ENCODE measurements around the gene CTSD.
"Not testable (repeated sequence)": the region's sequence is repeated elsewhere in the genome, so short reads cannot be mapped to it uniquely, and the experiment has no call there.

The CTSD gene

DNA sequence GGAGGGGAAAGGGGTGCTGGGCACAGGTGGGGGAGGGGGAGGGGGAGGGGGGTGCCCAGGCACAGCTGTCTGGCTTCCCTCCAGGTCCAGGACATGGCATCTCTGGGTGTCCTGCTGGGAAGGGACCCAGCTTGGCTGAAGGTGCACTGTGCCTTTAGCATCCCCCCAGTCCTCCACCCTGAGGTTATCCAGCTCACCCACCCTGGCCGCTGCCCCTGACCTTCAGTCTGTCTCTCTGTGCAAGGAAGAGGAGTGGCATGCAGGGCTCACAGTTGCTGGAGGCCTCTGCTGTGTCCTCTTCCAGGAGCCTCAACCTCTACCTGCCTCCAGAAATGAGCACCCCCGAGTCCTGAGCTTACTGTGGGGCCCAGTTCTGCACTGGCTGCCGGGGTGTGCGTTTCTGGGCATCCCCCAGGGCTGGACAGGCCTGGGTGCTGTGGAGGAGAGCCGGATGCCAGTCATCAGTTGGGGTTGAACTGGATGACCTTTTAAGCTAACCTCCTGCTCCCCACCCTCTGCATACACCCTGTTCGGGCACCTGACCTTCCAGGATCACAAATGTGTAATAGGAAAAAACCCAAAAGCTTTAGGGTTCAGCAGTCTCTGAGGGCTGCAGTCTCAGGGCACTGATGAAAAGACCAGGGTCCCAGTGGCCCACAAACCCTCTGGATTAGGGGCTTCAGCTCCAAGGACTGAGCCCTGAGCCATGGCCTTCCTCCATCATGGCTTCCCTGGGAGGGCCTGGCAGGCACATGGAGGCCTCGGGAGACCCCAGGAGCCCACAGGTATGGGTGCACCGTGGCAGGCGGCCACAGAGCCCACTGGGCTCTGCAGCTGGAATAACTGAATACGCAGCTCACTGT, 9.6 kb upstream of the CTSD start:
- TF ChIP-seq, protein P1, sequence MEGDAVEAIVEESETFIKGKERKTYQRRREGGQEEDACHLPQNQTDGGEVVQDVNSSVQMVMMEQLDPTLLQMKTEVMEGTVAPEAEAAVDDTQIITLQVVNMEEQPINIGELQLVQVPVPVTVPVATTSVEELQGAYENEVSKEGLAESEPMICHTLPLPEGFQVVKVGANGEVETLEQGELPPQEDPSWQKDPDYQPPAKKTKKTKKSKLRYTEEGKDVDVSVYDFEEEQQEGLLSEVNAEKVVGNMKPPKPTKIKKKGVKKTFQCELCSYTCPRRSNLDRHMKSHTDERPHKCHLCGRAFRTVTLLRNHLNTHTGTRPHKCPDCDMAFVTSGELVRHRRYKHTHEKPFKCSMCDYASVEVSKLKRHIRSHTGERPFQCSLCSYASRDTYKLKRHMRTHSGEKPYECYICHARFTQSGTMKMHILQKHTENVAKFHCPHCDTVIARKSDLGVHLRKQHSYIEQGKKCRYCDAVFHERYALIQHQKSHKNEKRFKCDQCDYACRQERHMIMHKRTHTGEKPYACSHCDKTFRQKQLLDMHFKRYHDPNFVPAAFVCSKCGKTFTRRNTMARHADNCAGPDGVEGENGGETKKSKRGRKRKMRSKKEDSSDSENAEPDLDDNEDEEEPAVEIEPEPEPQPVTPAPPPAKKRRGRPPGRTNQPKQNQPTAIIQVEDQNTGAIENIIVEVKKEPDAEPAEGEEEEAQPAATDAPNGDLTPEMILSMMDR (IDR thresholded peaks at IDR 0.05; ENCODE audit: extremely low read depth, insufficient read depth, missing control alignments): no peak
- in situ Hi-C loops (cut with MboI; ENCODE audit: low pct_unique_long_range_greater_than_20kb, low sequenced_read_pairs, unreplicated experiment): no loop called here

DNA sequence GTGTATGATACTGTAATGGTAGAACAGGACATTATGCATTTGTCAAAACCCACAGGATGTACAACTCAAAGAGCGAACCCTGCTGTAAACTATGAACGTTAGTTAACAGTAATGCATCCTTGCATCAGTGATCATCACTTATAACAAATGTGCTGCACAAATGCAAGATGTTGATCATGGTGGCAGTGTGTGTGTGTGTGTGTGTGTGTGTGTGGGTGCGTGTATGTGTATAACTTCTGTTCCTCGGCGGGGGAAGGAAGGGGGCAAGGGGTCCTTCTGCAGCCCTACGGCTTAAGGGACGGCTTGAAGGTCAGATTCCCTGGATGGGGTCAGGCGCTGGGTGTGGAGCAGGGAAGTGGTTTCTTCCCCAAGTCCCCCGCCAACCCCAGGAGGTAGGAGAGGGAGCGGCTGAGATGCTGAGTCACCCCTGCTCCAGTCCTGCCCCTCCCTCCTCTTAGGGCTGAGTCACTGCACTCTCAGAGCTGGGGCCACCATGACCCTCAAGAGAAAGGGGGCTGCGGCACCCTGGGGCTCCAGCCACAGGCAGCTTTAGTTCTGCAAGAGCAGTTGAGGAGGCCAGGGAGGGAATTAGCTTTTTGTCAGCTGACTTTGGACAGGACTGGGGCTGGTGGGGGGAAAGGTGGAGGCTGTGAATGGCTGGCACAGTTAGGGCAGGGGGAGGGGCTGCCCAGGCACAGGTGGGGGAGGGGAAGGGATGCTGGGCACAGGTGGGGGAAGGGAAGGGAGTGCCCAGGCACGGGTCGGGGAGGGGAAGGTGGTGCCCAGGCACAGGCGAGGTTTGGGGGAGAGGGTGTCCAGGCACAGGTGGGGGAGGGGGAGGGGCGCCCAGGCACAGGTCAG, 8.8 kb upstream of the CTSD start:
- peak; percentile 68 for DNase-seq (ENCODE audit: low spot score)
- in situ Hi-C loops (cut with MboI; ENCODE audit: low pct_unique_long_range_greater_than_20kb, low sequenced_read_pairs, unreplicated experiment): no loop called here

More for the DNA sequence above, 9.6 kb upstream of the CTSD start:
- DNase-seq (ENCODE audit: low spot score): no peak

DNA sequence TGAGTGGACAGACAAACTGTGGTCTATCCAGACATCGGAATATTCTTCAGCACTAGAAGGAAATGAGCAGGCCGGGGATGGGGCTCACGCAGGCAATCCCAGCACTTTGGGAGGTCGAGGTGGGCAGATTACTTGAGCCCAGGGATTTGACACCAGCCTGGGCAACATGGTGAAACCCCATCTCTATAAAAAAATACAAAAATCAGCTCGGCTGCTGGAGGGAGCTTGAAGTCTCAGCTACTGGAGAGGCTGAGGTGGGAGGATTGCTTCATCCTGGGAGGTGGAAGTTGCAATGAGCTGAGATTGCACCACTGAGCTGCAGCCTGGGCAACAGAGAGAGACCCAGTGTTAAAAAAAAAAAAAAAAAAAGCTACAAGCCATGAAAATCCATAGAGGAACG, 8.0 kb upstream of the CTSD start:
- TF ChIP-seq, protein P1 (IDR thresholded peaks at IDR 0.05; ENCODE audit: extremely low read depth, insufficient read depth, missing control alignments): no peak
- DNase-seq (ENCODE audit: low spot score): no peak
- in situ Hi-C loops (cut with MboI; ENCODE audit: low pct_unique_long_range_greater_than_20kb, low sequenced_read_pairs, unreplicated experiment): no loop called here

More for the DNA sequence above, 8.8 kb upstream of the CTSD start:
- TF ChIP-seq, protein P1 (IDR thresholded peaks at IDR 0.05; ENCODE audit: extremely low read depth, insufficient read depth, missing control alignments): no peak

DNA sequence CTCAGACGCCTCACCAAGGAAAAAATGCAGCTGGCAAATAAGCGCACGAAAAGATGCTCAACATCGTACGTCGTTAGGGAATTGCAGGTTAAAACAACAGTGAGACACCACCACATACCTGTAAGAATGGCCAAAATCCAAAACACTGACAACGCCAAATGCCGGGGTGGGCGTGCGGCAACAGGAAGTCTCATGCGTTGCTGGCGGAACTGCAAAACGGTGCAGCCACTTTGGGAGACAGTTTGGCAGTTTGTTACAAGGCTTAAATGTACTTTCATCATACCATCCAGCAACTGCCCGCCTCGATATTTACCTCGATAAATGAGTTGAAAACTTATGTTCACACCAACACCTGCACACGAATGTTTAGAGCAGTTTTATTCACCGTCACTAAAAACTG, 7.5 kb upstream of the CTSD start:
- TF ChIP-seq, protein P1 (IDR thresholded peaks at IDR 0.05; ENCODE audit: extremely low read depth, insufficient read depth, missing control alignments): no peak
- in situ Hi-C loops (cut with MboI; ENCODE audit: low pct_unique_long_range_greater_than_20kb, low sequenced_read_pairs, unreplicated experiment): no loop called here
- no peak for DNase-seq (ENCODE audit: low spot score)

DNA sequence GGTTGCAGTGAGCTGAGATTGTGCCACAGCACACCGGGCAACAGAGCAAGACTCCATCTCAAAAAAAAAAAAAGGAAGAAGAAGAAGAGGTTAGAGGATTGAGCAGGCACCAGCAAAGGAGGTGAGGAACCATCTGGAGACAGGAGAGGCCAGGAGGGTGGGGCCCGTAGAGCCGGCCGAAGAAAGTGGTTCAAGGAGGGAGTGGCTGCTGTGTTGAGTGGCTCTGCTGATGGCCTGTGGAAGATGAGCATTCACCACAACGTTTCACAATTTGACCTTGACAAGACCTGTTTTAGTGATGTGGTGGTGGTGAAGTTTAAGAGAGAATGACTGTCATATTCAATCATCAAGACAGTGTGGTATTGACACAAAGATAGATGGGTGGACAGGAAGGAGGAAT, 6.8 kb upstream of the CTSD start:
- in situ Hi-C loops (cut with MboI; ENCODE audit: low pct_unique_long_range_greater_than_20kb, low sequenced_read_pairs, unreplicated experiment): no loop called here
- TF ChIP-seq, protein P1 (IDR thresholded peaks at IDR 0.05; ENCODE audit: extremely low read depth, insufficient read depth, missing control alignments): no peak
- DNase-seq (ENCODE audit: low spot score): no peak

DNA sequence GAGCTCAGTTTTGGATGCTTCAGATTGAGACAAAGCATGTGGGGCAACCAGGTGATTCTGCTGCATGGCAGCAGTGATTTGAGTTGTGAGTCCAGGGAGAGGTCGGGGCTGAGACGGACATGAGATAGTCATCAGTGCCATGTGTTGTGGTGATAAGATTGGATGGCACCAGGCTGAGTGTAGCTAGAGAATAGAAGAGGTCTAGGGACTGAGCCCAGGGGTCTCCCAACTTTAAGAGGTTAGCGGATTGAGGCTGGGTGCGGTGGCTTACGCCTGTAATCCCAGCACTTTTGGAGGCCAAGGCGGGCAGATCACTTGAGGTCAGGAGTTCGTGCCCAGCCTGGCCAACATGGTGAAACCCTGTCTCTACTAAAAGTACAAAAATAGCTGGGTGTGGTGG, 6.3 kb upstream of the CTSD start:
- DNase-seq (ENCODE audit: low spot score): no peak
- TF ChIP-seq, protein P1 (IDR thresholded peaks at IDR 0.05; ENCODE audit: extremely low read depth, insufficient read depth, missing control alignments): no peak
- in situ Hi-C loops (cut with MboI; ENCODE audit: low pct_unique_long_range_greater_than_20kb, low sequenced_read_pairs, unreplicated experiment): no loop called here

DNA sequence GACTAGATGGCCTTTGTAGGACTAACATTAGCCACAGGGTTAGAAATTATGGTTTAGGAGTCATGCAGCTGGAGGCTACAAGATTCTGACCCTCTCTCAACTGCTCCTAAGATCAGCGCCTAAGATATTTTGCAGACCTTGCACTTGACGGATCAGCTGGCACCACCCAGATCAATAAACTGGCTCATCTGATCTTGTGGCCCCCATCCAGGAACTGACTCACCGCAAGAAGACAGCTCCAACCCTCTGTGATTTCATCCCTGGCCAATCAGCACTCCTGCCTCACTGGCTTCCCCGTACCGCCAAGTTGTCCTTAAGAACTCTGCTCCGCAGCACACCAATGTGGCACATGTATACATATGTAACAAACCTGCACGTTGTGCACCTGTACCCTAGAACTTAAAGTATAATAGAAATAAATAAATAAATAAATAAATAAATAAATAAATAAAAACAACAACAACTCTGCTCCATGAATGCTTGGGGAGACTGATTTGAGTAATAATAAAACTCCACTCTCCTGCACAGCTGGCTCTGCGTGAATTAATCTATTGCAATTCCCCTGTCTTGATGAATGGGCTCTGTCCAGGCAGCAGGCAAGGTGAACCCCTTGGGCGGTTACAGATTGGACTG, 5.7 kb upstream of the CTSD start:
- in situ Hi-C loops (cut with MboI; ENCODE audit: low pct_unique_long_range_greater_than_20kb, low sequenced_read_pairs, unreplicated experiment); DNase-seq (ENCODE audit: low spot score): not testable (repeated sequence)
